ENCODE measurements around the gene OGA. TPM values are rescaled to one million over a fixed set of nuclear protein-coding genes. Genes with fewer than 3 reads are reported as not detected.

OGA gene
- total RNA-seq, 1 experiment from 2014 or later = 31.3 TPM

DNA sequence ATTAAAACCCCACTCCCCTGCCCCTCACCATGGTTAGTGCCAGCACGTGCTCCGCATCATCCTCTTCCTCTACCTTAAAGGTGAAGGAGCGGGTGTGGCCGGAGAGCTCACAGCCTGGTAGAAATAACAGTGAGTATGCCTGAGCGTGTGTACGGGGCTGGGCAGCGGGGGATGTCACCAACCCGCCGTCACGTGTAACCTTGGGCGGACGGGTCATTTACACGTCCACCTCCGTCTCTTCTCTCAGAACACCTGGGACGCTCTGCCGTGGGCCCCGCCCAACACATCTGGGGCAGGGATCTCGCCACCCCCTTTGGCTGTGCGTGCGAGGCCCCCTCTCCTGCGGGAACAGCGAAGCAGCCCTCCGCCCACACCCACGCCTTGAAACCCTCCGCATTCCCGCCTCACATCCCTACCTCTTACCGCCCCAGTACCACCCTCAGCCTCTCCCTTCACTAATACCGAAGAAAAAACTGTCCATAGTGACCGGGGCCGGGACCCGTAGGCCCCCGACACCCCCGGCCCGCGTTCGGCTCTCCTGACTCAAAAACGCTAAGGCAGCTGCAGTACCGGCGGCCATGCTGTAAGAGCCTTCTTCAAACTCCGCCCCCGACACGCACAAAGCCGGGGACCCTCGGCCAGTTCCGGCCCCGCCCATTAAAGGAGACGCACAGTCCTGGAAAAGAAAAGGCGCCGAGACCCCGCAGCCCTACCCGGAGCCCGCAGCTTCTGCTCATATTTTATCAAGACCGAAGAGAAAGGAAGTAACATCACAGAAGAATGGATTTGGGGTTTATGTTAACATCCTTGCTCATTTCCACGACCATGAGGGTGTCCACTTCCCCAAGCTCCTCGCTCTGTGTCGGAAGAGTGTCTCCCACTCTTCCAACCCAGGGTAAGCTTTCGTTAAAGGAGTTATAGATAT lies 35.2 kb downstream of the OGA start, which contains the start of gene NPM3:
TSS of gene NPM3 (minus strand) at position 636 of the 925 bp plus-strand sequence. CDS start at position 580, 56 bp downstream.
- Histone ChIP-seq H3K27me3 (no peaks in the 10 kb centered on the region), H3K9me3 (no peaks in the 10 kb centered on the region), H3K36me3 (peaks cover 44% of the 10 kb centered on the region), H3K4me3 (peak within 1 kb of the TSS; percentile 80)
- peak; percentile 88 for DNase-seq

GRCh38 chr10:101781984-101782810 lies 36.0 kb downstream of the OGA start:
- no peak for DNase-seq
- H3K4me3 ChIP-seq = peak overlapping the region; percentile 80
- no peaks in the 10 kb centered on the region for H3K27me3 ChIP-seq
- no peaks in the 10 kb centered on the region for H3K9me3 ChIP-seq
- H3K36me3 ChIP-seq = peaks cover 39% of the 10 kb centered on the region

GRCh38 chr10:101781655-101781983 lies 36.6 kb downstream of the OGA start:
- Histone ChIP-seq H3K36me3 (peaks cover 35% of the 10 kb centered on the region), H3K9me3 (no peaks in the 10 kb centered on the region), H3K4me3 (no peak overlapping the region), H3K27me3 (no peaks in the 10 kb centered on the region)
- no peak for DNase-seq

DNA sequence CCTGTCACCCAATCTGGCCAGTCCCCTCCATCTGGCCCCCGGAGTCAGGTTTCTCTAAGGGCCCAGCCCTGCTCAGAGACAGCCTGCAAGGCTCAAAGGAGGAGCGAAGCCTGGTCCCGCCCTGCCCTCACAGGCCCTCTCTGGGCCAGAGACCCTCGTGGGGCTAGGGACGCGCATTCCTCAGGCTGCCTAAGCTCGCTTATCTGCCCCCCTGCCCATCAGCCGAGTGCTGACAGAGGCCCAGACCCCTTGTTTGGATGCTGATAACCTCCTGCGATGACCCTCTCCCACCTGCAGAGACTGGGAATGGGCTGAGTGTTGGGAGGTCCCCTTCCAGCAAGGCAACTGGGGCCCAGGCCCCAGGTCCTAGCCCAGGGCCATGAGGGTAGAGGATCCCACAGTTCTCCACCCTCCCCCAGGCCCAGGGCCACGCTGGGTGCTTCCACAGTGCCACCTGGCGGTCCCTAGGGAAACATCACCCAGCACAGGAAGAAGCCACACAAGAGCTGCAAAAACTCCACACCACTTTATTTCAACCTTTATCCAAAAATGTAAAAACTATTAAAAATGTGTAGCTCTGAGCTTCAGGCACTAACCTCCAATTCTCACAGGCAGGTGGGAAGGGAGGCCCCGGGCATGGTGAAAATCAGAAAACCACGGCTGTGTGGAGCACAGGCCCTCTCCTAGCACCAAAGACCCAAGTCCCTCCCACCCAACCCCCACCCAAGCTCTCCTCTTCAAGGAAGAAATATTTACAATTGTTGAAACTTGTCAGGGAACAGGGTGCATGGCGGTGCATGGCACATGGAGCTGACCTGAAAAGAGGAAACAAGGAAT lies 37.2 kb downstream of the OGA start:
- DNase-seq = peak; percentile 53

DNA sequence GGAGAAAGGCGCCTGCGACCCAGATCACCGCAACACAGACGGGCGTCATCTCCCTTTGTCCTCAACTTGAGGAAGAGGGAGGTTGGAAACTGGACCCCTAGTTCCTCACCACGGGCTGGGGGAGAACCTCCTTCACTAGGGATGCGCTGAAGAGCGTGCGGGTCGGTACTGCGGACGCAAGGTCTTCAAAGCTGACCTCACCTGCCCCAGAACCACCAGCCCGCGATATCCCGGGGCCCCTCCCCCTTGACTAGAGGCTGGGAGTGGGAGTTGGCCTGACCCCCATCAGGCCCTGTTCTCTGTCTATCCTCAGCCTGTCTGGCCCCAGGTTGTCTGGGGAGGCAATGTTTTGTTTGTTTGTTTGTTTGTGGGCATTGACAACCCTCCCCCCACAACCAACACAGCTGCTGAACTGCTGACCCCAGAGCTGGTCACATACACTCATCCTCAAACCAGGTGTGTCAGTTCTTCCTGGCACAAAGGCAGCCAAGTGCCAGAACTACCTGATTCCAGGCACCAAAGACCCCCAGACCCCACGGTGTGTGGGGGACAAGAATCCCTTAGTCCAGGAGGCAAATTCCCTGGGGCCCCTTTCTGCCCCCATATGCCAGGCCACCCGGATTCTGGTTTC lies 37.9 kb downstream of the OGA start:
- H3K36me3 ChIP-seq = peaks cover 22% of the 10 kb centered on the region
- no peaks in the 10 kb centered on the region for H3K27me3 ChIP-seq
- H3K4me3 ChIP-seq = no peak overlapping the region
- H3K9me3 ChIP-seq = no peaks in the 10 kb centered on the region
- no peak for DNase-seq

More for the DNA sequence above, 37.2 kb downstream of the OGA start:
- H3K36me3 ChIP-seq = peaks cover 30% of the 10 kb centered on the region
- H3K9me3 ChIP-seq = no peaks in the 10 kb centered on the region
- no peak overlapping the region for H3K4me3 ChIP-seq
- no peaks in the 10 kb centered on the region for H3K27me3 ChIP-seq

DNA sequence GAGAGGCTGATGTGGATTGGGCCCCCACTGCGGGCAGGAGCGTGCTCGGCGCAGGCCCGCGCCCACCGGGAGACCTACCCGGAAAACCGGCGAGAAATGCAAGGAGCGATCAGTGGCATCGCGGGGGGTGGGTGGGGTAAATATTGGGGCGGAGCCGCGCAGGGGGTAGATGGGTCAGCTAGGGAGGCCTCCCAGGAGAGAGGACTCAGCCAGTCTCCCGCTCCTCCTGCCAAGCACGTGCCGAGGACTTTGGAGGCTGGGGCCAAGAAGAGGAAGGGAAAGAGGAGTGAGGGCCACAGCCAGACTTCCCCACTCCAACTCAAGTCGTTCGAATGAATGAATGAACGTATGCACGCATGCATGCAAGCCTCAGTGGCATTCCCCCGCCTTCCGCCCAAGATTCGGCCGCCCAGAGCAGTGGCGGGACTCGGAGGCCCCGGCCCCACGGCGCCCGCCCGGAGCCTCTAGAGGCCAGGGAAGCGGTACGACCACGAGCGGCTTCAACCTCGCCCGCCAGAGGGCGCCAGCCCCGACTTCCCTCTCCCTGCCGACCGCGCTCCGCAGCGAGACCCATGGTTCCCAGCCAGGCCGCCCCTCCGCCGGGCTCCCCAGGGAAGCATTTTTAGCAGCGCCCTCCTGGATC lies 38.6 kb downstream of the OGA start:
- Histone ChIP-seq H3K9me3 (no peaks in the 10 kb centered on the region), H3K4me3 (no peak overlapping the region), H3K36me3 (peaks cover 16% of the 10 kb centered on the region), H3K27me3 (no peaks in the 10 kb centered on the region)
- peak; percentile 25 for DNase-seq

DNA sequence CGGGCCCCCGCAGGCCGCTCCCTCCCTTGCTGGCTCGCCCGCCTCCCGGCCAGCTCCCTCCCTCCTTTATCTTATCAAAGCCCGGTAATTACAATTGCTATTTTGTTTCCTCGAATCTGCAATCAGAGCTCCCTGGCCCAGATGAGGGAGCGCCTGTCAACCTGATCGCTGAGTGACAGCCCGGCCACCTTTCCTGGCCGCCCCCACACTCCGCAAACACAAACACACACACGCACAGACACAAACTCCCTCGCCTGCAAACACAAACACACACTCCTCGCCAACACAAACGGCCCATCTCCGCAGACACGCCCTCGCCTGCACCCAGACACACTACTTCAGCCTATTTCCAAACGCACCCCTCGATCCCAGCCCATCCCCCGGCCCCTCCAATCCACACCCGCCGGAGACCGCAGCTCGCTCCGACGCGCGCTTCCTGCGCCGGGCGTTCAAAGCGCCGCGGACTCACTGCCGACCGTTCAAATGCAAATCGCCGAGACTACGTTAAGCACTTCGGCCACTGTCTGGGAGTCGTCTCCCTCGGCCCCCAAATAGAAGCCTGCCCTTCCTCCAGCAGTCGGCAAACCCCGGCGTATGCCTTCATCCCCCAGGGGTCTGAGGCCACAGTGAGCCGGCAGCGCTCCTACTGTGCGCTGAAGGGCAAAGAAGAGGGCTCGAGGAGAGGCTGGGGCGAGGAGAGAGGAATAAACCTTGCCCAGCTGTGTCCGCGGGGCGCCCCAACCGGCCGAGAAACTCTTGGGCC lies 39.3 kb downstream of the OGA start:
- DNase-seq = no peak

DNA sequence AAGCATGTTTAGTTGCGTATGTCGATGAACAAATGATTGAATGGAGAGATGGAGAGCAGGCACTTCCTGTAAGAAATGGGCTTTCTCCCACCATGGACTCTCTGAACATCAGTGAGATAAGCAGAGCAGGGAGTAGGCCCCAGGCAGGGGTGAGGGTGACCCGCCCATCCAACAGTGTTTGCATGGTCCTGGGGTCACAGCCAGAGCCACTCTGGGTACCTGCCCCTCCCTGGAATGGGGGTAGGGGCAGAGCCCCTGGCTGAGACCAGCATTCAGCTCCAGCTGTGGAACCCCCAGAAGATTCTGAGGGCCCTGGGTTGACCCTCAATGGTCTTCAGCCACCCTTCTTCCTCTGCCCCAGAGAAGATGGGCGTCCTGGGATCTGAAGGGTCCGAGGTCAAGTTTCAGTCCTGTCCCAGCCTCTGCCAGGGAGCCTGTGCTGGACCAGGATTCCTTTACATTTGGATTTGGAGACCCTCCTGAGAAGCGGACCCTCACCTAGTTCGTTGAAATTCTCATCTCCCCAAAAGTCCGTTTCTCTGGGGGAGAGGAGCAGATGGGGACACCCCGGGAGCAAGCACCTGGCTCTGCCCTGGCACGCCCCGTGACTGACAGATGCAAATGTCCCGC lies 40.0 kb downstream of the OGA start:
- no peaks in the 10 kb centered on the region for H3K27me3 ChIP-seq
- DNase-seq = no peak
- no peaks in the 10 kb centered on the region for H3K9me3 ChIP-seq
- peaks cover 7% of the 10 kb centered on the region for H3K36me3 ChIP-seq
- H3K4me3 ChIP-seq = no peak overlapping the region

More for the DNA sequence above, 39.3 kb downstream of the OGA start:
- Histone ChIP-seq H3K36me3 (peaks cover 10% of the 10 kb centered on the region), H3K4me3 (no peak overlapping the region), H3K27me3 (no peaks in the 10 kb centered on the region), H3K9me3 (no peaks in the 10 kb centered on the region)

- no peak overlapping the region for H3K4me3 ChIP-seq
- DNase-seq = no peak
- peaks cover 7% of the 10 kb centered on the region for H3K36me3 ChIP-seq
- H3K9me3 ChIP-seq = no peaks in the 10 kb centered on the region
- H3K27me3 ChIP-seq = no peaks in the 10 kb centered on the region
These were observed 40.6 kb downstream of the OGA start for GRCh38 chr10:101777619-101778145.

DNA sequence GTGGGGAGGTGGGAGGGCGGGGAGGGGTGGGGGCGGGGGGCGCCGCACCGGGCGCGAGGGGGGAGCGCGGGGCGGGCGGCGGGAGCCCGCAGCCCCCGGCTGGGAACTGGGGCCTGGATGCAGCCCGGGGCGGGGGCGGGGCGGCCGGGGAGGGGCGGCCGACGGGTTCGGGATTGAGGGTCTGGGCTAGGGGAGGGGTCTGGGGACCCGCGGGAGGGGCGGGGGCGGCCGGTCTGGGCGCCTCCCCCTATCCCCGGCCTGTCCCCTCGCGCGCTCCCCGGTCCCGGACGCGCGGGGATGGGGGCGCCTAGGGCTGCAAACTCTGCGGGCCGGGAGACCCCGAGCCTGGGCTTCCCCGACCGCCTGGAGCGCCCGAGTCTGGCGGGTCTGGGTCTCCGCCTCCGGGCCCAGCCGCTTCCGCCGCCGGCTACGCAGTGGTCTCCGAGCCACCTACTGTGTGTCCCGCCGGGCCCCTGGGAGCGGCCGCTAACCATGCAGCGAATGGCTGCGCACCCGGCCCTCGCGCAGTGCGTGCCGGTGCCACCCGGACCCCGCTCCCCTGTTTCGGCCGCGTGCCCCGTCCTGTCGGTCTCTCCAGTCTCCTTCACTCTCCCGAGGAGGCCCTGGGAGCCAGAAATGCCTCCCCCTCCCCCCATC lies 42.0 kb downstream of the OGA start:
- H3K27me3 ChIP-seq = no peaks in the 10 kb centered on the region
- no peak overlapping the region for H3K4me3 ChIP-seq
- peaks cover 7% of the 10 kb centered on the region for H3K36me3 ChIP-seq
- no peak for DNase-seq
- H3K9me3 ChIP-seq = no peaks in the 10 kb centered on the region

DNA sequence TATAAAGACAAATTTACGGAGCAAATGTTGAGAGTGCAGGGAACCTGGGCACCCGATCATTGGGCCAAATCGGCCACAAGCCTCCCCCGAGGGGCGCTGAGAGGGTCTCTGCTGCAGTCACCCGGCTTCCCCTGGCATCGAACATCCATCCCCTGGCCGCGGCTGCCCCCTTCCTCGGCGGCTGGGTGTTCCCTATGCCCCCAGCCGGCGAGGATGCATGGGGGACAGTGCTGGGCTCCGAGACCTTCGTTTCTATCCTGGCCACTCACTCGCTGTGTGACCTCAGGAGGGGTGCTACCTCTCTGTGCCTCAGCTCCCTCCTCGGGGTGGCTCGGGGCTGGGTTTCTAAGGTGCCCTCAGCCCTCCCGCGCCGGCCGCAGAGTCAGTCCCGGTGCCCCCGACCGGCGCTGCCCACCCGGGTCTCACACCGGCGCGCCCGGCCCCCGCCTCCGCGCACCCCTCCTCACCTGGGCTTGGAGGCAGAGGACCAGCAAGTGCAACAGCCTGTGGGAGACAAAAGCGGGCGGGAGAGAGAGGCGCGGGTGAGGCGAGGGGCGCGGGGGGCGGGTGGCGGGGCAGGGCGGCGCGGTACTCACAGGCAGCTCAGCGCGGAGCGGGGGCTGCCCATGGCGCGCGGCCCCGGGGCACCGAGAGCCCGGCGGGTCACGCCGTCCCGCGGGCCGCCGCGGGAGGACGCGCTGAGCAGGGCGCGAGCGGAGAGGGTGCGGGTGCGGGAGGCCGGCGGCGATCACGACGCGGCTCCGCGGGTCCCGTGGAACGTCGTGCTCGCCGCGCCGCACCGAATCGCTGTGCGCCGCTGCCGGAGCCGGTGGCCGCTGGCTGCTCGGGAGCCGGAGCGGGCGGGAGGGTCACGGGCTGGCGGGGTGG lies 42.7 kb downstream of the OGA start, which contains the start of gene FGF8:
TSS of gene FGF8 (minus strand) at position 842 of the 888 bp plus-strand sequence. CDS start at position 628, 214 bp downstream.
- Histone ChIP-seq H3K36me3 (peaks cover 5% of the 10 kb centered on the region), H3K4me3 (no peak within 1 kb of the TSS), H3K9me3 (no peaks in the 10 kb centered on the region), H3K27me3 (no peaks in the 10 kb centered on the region)
- no peak for DNase-seq

GRCh38 chr10:101774589-101775272 lies 43.5 kb downstream of the OGA start:
- no peaks in the 10 kb centered on the region for H3K27me3 ChIP-seq
- DNase-seq = no peak
- H3K9me3 ChIP-seq = no peaks in the 10 kb centered on the region
- H3K36me3 ChIP-seq = no peaks in the 10 kb centered on the region
- H3K4me3 ChIP-seq = no peak overlapping the region

Data from MG63 (cell line).